Measurements from ENCODE around the gene NRG2.

GRCh38 chr5:140044041-140044440, 942 bp upstream of the NRG2 start:
- no peak for TF ChIP-seq CTCF (IDR thresholded peaks at IDR 0.05)
- no peak for TF ChIP-seq POLR2A (IDR thresholded peaks at IDR 0.05)
